CD4-positive, alpha-beta T cell treated with Interleukin-6 at 100 ng/mL for 8 hours (primary cell): Measurements from ENCODE around the gene SLC16A2.
"Not testable (repeated sequence)": the region's sequence is repeated elsewhere in the genome, so short reads cannot be mapped to it uniquely, and the experiment has no call there.

Experiments used
- DNase-seq: peaks from one replicate; pipeline ENCODE4 v3.0.0-alpha.2; 2020; ENCODE audit warnings: mixed read lengths, low spot score

Gene SLC16A2

GRCh38 chrX:74446876-74447275 lies 25.6 kb downstream of the SLC16A2 start:
- no peak for DNase-seq

GRCh38 chrX:74448669-74449068 lies 27.4 kb downstream of the SLC16A2 start:
- no peak for DNase-seq

- peak; percentile 37 for DNase-seq
These were observed 28.1 kb downstream of the SLC16A2 start for GRCh38 chrX:74449322-74449936.

GRCh38 chrX:74449937-74450330 lies 28.6 kb downstream of the SLC16A2 start:
- no peak for DNase-seq

- no peak for DNase-seq
These were observed 29.6 kb downstream of the SLC16A2 start for GRCh38 chrX:74450803-74451449.

- DNase-seq = no peak
These were observed 30.3 kb downstream of the SLC16A2 start for GRCh38 chrX:74451450-74452198.

- DNase-seq = no peak
These were observed 30.8 kb downstream of the SLC16A2 start for GRCh38 chrX:74452199-74452481.

GRCh38 chrX:74453178-74453577 lies 31.9 kb downstream of the SLC16A2 start:
- DNase-seq = no peak

GRCh38 chrX:74454233-74454632 lies 32.9 kb downstream of the SLC16A2 start:
- not testable (repeated sequence) for DNase-seq

- DNase-seq = no peak
These were observed 37.4 kb downstream of the SLC16A2 start for GRCh38 chrX:74458736-74459135.

GRCh38 chrX:74461384-74461783 lies 40.1 kb downstream of the SLC16A2 start:
- no peak for DNase-seq

- DNase-seq = no peak
These were observed 43.4 kb downstream of the SLC16A2 start for GRCh38 chrX:74464722-74465121.

- no peak for DNase-seq
These were observed 44.1 kb downstream of the SLC16A2 start for GRCh38 chrX:74465424-74465823.

GRCh38 chrX:74467656-74468055 lies 46.4 kb downstream of the SLC16A2 start:
- DNase-seq = no peak

GRCh38 chrX:74473116-74473515 lies 51.8 kb downstream of the SLC16A2 start:
- not testable (repeated sequence) for DNase-seq

- no peak for DNase-seq
These were observed 69.0 kb downstream of the SLC16A2 start for GRCh38 chrX:74490247-74490646.

GRCh38 chrX:74492720-74493201 lies 71.5 kb downstream of the SLC16A2 start:
- DNase-seq = peak; percentile 3

- no peak for DNase-seq
These were observed 72.5 kb downstream of the SLC16A2 start for GRCh38 chrX:74493806-74494205.

- DNase-seq = no peak
These were observed 77.6 kb downstream of the SLC16A2 start for GRCh38 chrX:74498924-74499323.

- DNase-seq = no peak
These were observed 78.8 kb downstream of the SLC16A2 start for GRCh38 chrX:74500067-74500466.

GRCh38 chrX:74500555-74500954 lies 79.3 kb downstream of the SLC16A2 start:
- no peak for DNase-seq

GRCh38 chrX:74505437-74505836 lies 84.1 kb downstream of the SLC16A2 start:
- DNase-seq = no peak
